Liver (tissue), 9 donors: ENCODE results near the gene ATG9B. TPM values are rescaled to one million over a fixed set of nuclear protein-coding genes. Genes with fewer than 3 reads are reported as not detected.
"Not testable (repeated sequence)": the region's sequence is repeated elsewhere in the genome, so short reads cannot be mapped to it uniquely, and the experiment has no call there.

Experiments
- DNase-seq: peaks from one replicate; pipeline ENCODE4 v3.0.0-alpha.2; 2017; ENCODE audit warnings: low spot score
- H3K27ac ChIP-seq, 2 donors: one replicate each; pipeline ENCODE4 v1.7.0; 2013; ENCODE audit warnings: inconsistent platforms in 2 of 2, low read length in 2 of 2, control low read depth in 1 of 2, low read depth in 1 of 2, mild to moderate bottlenecking in 1 of 2
- H3K27me3 ChIP-seq, 4 donors: one replicate each; pipeline versions ENCODE4 v1.6.1 to v1.7.0; 2013; ENCODE audit warnings: low read length in 3 of 4, inconsistent platforms in 1 of 4, mild to moderate bottlenecking in 1 of 4, moderate library complexity in 1 of 4; ENCODE audit not compliant: control insufficient read depth in 4 of 4, insufficient read depth in 4 of 4
- H3K36me3 ChIP-seq, 4 donors: one replicate each; pipeline versions ENCODE4 v1.6.1 to v1.7.0; 2013; ENCODE audit warnings: low read length in 3 of 4, mild to moderate bottlenecking in 3 of 4, low read depth in 1 of 4, moderate library complexity in 1 of 4; ENCODE audit not compliant: control insufficient read depth in 4 of 4, insufficient read depth in 3 of 4
- H3K4me1 ChIP-seq, 4 donors: one replicate each; pipeline versions ENCODE4 v1.6.1 to v1.7.0; 2013; ENCODE audit warnings: low read length in 3 of 4, mild to moderate bottlenecking in 3 of 4, moderate library complexity in 1 of 4; ENCODE audit not compliant: control insufficient read depth in 4 of 4, insufficient read depth in 4 of 4
- H3K4me3 ChIP-seq, 3 donors: one replicate each; pipeline versions ENCODE4 v1.6.1 to v1.7.0; 2013; ENCODE audit warnings: low read length in 3 of 3, control low read depth in 1 of 3, low read depth in 1 of 3, mild to moderate bottlenecking in 1 of 3
- H3K9ac ChIP-seq, 2 donors: one replicate each; pipeline ENCODE4 v1.7.0; 2013; ENCODE audit warnings: low read length in 2 of 2, mild to moderate bottlenecking in 2 of 2, moderate library complexity in 2 of 2, control low read depth in 1 of 2, low read depth in 1 of 2
- H3K9me3 ChIP-seq, 4 donors: one replicate each; pipeline versions ENCODE4 v1.6.1 to v1.7.0; 2013; ENCODE audit warnings: low read length in 3 of 4; ENCODE audit not compliant: control insufficient read depth in 4 of 4
- CTCF ChIP-seq: fragments of 150-350 bp; IDR thresholded peaks from 2 replicates; pipeline ENCODE4 v1.5.1; 2017; ENCODE audit warnings: improper control_type of control experiment, low read depth, low read length; ENCODE audit not compliant: missing input control
- EGR1 ChIP-seq, 2 donors: IDR thresholded peaks; 2 replicates each; pipeline ENCODE4 v1.6.1; 2016 to 2018; ENCODE audit warnings: antibody characterized with exemption in 2 of 2, low read depth in 2 of 2
- FOXA1 ChIP-seq: IDR thresholded peaks from 2 replicates; pipeline ENCODE4 v1.6.1; 2016; ENCODE audit warnings: antibody characterized with exemption
- FOXA2 ChIP-seq: IDR thresholded peaks from 2 replicates; pipeline ENCODE4 v1.6.1; 2016; ENCODE audit warnings: antibody characterized with exemption
- GABPA ChIP-seq, 2 donors: IDR thresholded peaks in 1 of 2; conservative IDR thresholded peaks in 1 of 2; 2 replicates each; pipeline ENCODE4 v1.6.1; 2016; ENCODE audit warnings: antibody characterized with exemption in 2 of 2, mild to moderate bottlenecking in 1 of 2, moderate library complexity in 1 of 2
- HNF4A ChIP-seq, 2 donors: conservative IDR thresholded peaks; 2 replicates each; pipeline ENCODE4 v1.6.1; 2016; ENCODE audit warnings: antibody characterized with exemption in 2 of 2, mild to moderate bottlenecking in 2 of 2
- HNF4G ChIP-seq: IDR thresholded peaks from 2 replicates; pipeline ENCODE4 v1.6.1; 2016; ENCODE audit warnings: antibody characterized with exemption
- JUND ChIP-seq, 2 donors: IDR thresholded peaks; 2 replicates each; pipeline ENCODE4 v1.6.1; 2016; ENCODE audit warnings: antibody characterized with exemption in 2 of 2
- RAD21 ChIP-seq, 2 donors: IDR thresholded peaks; 2 replicates each; pipeline ENCODE4 v1.6.1; 2016; ENCODE audit warnings: antibody characterized with exemption in 2 of 2, mild to moderate bottlenecking in 2 of 2
- RXRA ChIP-seq, 2 donors: IDR thresholded peaks; 2 replicates each; pipeline ENCODE4 v1.6.1; 2017 to 2018; ENCODE audit warnings: antibody characterized with exemption in 2 of 2, mild to moderate bottlenecking in 1 of 2
- SP1 ChIP-seq: IDR thresholded peaks from 2 replicates; pipeline ENCODE4 v1.6.1; 2018; ENCODE audit warnings: antibody characterized with exemption, mild to moderate bottlenecking
- TAF1 ChIP-seq: conservative IDR thresholded peaks from 2 replicates; pipeline ENCODE4 v1.6.1; 2016; ENCODE audit warnings: antibody characterized with exemption, mild to moderate bottlenecking
- YY1 ChIP-seq: IDR thresholded peaks from 2 replicates; pipeline ENCODE4 v1.6.1; 2016; ENCODE audit warnings: antibody characterized with exemption, mild to moderate bottlenecking
- WGBS: extraction: QIAGEN DNeasy Blood & Tissue Kit; methylation state at CpG from one replicate; pipeline ENCODE4 v1.1.7; 2013; 5-methylcytosine and 5-hydroxymethylcytosine counted together
- polyA plus RNA-seq, 2 donors: library from polyadenylated mRNA; stranded (reverse) in 1 of 2; unstranded in 1 of 2; fragments of 200-250 nt in 1 of 2; fragments of >200 nt in 1 of 2; fragmentation: Nextera tagmentation in 1 of 2; extraction: Ambion mirVana in 1 of 2; gene quantifications; one replicate each; pipeline versions ENCODE4 v1.2.1 to v1.2.3, GENCODE V29; 2013 to 2015
- total RNA-seq, 2 donors: library from RNA; depleted of rRNA; stranded (reverse); fragments of >200 nt; gene quantifications; one replicate each; pipeline ENCODE4 v1.2.3, GENCODE V29; 2014
- TF ChIP-seq, protein P1 (sequence below): IDR thresholded peaks from 2 replicates; pipeline ENCODE4 v1.6.1; 2016; ENCODE audit warnings: antibody characterized with exemption, mild to moderate bottlenecking
- TF ChIP-seq, protein P2 (sequence below): IDR thresholded peaks from 2 replicates; pipeline ENCODE4 v1.6.1; 2016; ENCODE audit warnings: antibody characterized with exemption
- TF ChIP-seq, protein P3 (sequence below): IDR thresholded peaks from 2 replicates; pipeline ENCODE4 v1.6.1; 2016; ENCODE audit warnings: antibody characterized with exemption
- TF ChIP-seq, protein P4 (sequence below): IDR thresholded peaks from 2 replicates; pipeline ENCODE4 v1.6.1; 2016; ENCODE audit warnings: antibody characterized with exemption
- donor health status: healthy.
- donor health status: healthy.
- donor health status: healthy.
- donor health status: healthy.
- donor health status: healthy.

Gene ATG9B
- total and polyA plus RNA-seq, 4 donors, result 0.61 TPM; not detected in 3

DNA sequence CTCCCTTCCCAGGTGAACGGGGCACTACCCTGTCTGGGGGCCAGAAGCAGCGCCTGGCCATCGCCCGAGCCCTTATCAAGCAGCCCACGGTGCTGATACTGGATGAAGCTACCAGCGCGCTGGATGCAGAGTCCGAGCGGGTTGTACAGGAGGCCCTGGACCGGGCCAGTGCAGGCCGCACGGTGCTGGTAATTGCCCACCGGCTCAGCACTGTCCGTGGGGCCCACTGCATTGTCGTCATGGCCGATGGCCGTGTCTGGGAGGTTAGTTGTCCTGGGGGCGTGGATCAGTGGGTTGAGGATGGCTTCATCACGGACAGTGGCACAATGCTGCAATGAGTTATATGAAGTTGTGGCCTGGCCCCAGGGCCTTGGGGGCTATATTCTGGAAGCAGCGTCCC lies 19.7 kb upstream of the ATG9B start:
- TF ChIP-seq, protein P1, sequence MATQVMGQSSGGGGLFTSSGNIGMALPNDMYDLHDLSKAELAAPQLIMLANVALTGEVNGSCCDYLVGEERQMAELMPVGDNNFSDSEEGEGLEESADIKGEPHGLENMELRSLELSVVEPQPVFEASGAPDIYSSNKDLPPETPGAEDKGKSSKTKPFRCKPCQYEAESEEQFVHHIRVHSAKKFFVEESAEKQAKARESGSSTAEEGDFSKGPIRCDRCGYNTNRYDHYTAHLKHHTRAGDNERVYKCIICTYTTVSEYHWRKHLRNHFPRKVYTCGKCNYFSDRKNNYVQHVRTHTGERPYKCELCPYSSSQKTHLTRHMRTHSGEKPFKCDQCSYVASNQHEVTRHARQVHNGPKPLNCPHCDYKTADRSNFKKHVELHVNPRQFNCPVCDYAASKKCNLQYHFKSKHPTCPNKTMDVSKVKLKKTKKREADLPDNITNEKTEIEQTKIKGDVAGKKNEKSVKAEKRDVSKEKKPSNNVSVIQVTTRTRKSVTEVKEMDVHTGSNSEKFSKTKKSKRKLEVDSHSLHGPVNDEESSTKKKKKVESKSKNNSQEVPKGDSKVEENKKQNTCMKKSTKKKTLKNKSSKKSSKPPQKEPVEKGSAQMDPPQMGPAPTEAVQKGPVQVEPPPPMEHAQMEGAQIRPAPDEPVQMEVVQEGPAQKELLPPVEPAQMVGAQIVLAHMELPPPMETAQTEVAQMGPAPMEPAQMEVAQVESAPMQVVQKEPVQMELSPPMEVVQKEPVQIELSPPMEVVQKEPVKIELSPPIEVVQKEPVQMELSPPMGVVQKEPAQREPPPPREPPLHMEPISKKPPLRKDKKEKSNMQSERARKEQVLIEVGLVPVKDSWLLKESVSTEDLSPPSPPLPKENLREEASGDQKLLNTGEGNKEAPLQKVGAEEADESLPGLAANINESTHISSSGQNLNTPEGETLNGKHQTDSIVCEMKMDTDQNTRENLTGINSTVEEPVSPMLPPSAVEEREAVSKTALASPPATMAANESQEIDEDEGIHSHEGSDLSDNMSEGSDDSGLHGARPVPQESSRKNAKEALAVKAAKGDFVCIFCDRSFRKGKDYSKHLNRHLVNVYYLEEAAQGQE, result no peak
- TF ChIP-seq, protein P2, sequence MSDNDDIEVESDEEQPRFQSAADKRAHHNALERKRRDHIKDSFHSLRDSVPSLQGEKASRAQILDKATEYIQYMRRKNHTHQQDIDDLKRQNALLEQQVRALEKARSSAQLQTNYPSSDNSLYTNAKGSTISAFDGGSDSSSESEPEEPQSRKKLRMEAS, result no peak
- TF ChIP-seq JUND (IDR thresholded peaks at IDR 0.05) (no peak), TAF1 (no peak), RXRA (IDR thresholded peaks at IDR 0.05) (no peak), HNF4G (no peak), HNF4A (conservative IDR thresholded peaks at IDR 0.05) (no peak), RAD21 (IDR thresholded peaks at IDR 0.05) (no peak), YY1 (no peak), FOXA2 (no peak), GABPA (IDR thresholded peaks at IDR 0.05 in 1 of 2, conservative IDR thresholded peaks at IDR 0.05 in 1 of 2) (no peak)
- TF ChIP-seq, protein P3, sequence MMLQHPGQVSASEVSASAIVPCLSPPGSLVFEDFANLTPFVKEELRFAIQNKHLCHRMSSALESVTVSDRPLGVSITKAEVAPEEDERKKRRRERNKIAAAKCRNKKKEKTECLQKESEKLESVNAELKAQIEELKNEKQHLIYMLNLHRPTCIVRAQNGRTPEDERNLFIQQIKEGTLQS, result no peak
- WGBS, result 95% methylated on average over 20 of the region's 20 CpGs
- peaks cover 0 to 13% (median 0%) of the 10 kb centered on the region in 4 donors for H3K36me3 ChIP-seq
- H3K4me1 ChIP-seq, result peaks cover 0 to under 1% (median 0%) of the 10 kb centered on the region in 4 donors
- no peaks in the 10 kb centered on the region for H3K27me3 ChIP-seq
- no peak for DNase-seq
- no peak overlapping the region for H3K4me3 ChIP-seq
- no peak overlapping the region for H3K27ac ChIP-seq
- H3K9me3 ChIP-seq, result no peaks in the 10 kb centered on the region
- no peak overlapping the region for H3K9ac ChIP-seq

DNA sequence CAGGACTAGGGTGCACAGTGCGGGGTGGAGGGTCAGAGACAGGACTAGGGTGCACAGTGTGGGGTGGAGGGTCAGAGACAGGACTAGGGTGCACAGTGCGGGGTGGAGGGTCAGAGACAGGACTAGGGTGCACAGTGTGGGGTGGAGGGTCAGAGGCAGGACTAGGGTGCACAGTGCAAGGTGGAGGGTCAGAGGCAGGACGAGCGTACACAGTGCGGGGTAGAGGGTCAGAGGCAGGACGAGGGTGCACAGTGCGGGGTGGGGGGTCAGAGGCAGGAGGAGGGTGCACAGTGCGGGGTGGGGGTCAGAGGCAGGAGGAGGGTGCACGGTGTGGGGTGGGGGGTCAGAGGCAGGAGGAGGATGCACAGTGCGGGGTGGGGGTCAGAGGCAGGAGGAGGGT lies 19.2 kb upstream of the ATG9B start:
- 87% methylated on average over 10 of the region's 10 CpGs for WGBS
- H3K27ac ChIP-seq, H3K9ac ChIP-seq, H3K4me3 ChIP-seq, H3K4me1 ChIP-seq, DNase-seq, H3K9me3 ChIP-seq, H3K27me3 ChIP-seq: not testable (repeated sequence)
- peaks cover 0 to 13% (median 0%) of the 10 kb centered on the region in 4 donors for H3K36me3 ChIP-seq

- no peak overlapping the region for H3K27ac ChIP-seq
- H3K4me1 ChIP-seq, result peaks cover 0 to 5% (median 0%) of the 10 kb centered on the region in 4 donors
- H3K36me3 ChIP-seq, result peaks cover 0 to 25% (median 1%) of the 10 kb centered on the region in 4 donors
- H3K4me3 ChIP-seq, result no peak overlapping the region
- DNase-seq, result no peak
- H3K27me3 ChIP-seq, result no peaks in the 10 kb centered on the region
- H3K9me3 ChIP-seq, result no peaks in the 10 kb centered on the region
- WGBS, result 96% methylated on average over 30 of the region's 30 CpGs
- no peak overlapping the region for H3K9ac ChIP-seq
- TF ChIP-seq HNF4A (conservative IDR thresholded peaks at IDR 0.05) (no peak), YY1 (no peak), CTCF (no peak), SP1 (no peak), JUND (IDR thresholded peaks at IDR 0.05) (no peak), HNF4G (no peak), FOXA1 (no peak), TAF1 (no peak), FOXA2 (no peak), GABPA (IDR thresholded peaks at IDR 0.05 in 1 of 2, conservative IDR thresholded peaks at IDR 0.05 in 1 of 2) (no peak), EGR1 (IDR thresholded peaks at IDR 0.05; ENCODE audit: low read depth in 2 of 2) (no peak)
- TF ChIP-seq, protein P4, sequence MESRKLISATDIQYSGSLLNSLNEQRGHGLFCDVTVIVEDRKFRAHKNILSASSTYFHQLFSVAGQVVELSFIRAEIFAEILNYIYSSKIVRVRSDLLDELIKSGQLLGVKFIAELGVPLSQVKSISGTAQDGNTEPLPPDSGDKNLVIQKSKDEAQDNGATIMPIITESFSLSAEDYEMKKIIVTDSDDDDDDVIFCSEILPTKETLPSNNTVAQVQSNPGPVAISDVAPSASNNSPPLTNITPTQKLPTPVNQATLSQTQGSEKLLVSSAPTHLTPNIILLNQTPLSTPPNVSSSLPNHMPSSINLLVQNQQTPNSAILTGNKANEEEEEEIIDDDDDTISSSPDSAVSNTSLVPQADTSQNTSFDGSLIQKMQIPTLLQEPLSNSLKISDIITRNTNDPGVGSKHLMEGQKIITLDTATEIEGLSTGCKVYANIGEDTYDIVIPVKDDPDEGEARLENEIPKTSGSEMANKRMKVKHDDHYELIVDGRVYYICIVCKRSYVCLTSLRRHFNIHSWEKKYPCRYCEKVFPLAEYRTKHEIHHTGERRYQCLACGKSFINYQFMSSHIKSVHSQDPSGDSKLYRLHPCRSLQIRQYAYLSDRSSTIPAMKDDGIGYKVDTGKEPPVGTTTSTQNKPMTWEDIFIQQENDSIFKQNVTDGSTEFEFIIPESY, result no peak
- TF ChIP-seq, protein P3, result no peak
Observed at GRCh38 chr7:151040616-151041375, 16.5 kb upstream of the ATG9B start.
